GM19468 (cell line): ENCODE results near the gene NFRKB.
"Not testable (repeated sequence)": the region's sequence is repeated elsewhere in the genome, so short reads cannot be mapped to it uniquely, and the experiment has no call there.

Source experiments
- ATAC-seq: cut with Tn5 transposase; IDR thresholded peaks from one replicate; pipeline ENCODE4 v1.9.1; 2021; ENCODE audit warnings: mild to moderate bottlenecking, moderate library complexity, moderate number of reproducible peaks; ENCODE audit not compliant: unreplicated experiment; ENCODE audit errors: extremely low read depth

The NFRKB gene

GRCh38 chr11:129847361-129847760 lies 48.0 kb downstream of the NFRKB start:
- not testable (repeated sequence) for ATAC-seq

- ATAC-seq = no peak
Measured at GRCh38 chr11:129846508-129847335, 48.7 kb downstream of the NFRKB start.
